HepG2 (cell line): ENCODE measurements around the gene TPX2. TPM values are rescaled to one million over a fixed set of nuclear protein-coding genes. Genes with fewer than 3 reads are reported as not detected.

Experiments used
- CHCHD3 ChIP-seq: sonication (generic); formaldehyde crosslinking; IDR thresholded peaks from 2 replicates; pipeline ENCODE4 v1.8.0; 2022; ENCODE audit warnings: mild to moderate bottlenecking, missing genetic modification reagents, moderate library complexity
- DRAP1 ChIP-seq: IDR thresholded peaks from 2 replicates; pipeline ENCODE4 v1.6.1; 2016; ENCODE audit warnings: missing genetic modification reagents, missing compliant biosample characterization
- MNT ChIP-seq: fragments of 450-650 bp; IDR thresholded peaks from 2 replicates; pipeline ENCODE4 v1.6.1; 2016
- NFE2L1 ChIP-seq: sonication (generic); formaldehyde crosslinking; IDR thresholded peaks from 2 replicates; pipeline ENCODE4 v1.4.0; 2020; ENCODE audit warnings: missing genetic modification reagents, mild to moderate bottlenecking, borderline replicate concordance
- NR1H2 ChIP-seq: sonication (generic); formaldehyde crosslinking; IDR thresholded peaks from 2 replicates; pipeline ENCODE4 v1.8.1; 2022; ENCODE audit warnings: low read depth, missing genetic modification reagents, borderline replicate concordance
- NR2F6 ChIP-seq, 2 experiments: IDR thresholded peaks; 2 replicates each; pipeline ENCODE4 v1.6.1; 2016; ENCODE audit warnings: antibody characterized with exemption in 1 of 2, mild to moderate bottlenecking in 1 of 2
- NRL ChIP-seq: sonication (generic); formaldehyde crosslinking; IDR thresholded peaks from 2 replicates; pipeline ENCODE4 v1.5.0; 2020; ENCODE audit warnings: missing genetic modification reagents, mild to moderate bottlenecking, moderate library complexity, borderline replicate concordance
- TARDBP ChIP-seq: sonication (generic); formaldehyde crosslinking; IDR thresholded peaks from 2 replicates; pipeline ENCODE4 v1.8.0; 2022; ENCODE audit warnings: mild to moderate bottlenecking, missing genetic modification reagents
- TCF7L2 ChIP-seq: IDR thresholded peaks from 2 replicates; pipeline ENCODE4 v1.6.1; 2011; ENCODE audit warnings: mild to moderate bottlenecking, low read depth, low read length, moderate library complexity
- TFDP1 ChIP-seq: IDR thresholded peaks from 2 replicates; pipeline ENCODE4 v1.6.1; 2016; ENCODE audit warnings: missing compliant biosample characterization, missing genetic modification reagents, borderline replicate concordance
- ZBTB34 ChIP-seq: sonication (generic); formaldehyde crosslinking; IDR thresholded peaks from 2 replicates; pipeline ENCODE4 v1.8.0; 2022; ENCODE audit warnings: mild to moderate bottlenecking, missing genetic modification reagents
- ZBTB38 ChIP-seq: sonication (generic); formaldehyde crosslinking; IDR thresholded peaks from 2 replicates; pipeline ENCODE4 v1.5.1; 2020; ENCODE audit warnings: mild to moderate bottlenecking, missing genetic modification reagents
- ZNF3 ChIP-seq: IDR thresholded peaks from 2 replicates; pipeline ENCODE4 v1.7.0; 2017; ENCODE audit warnings: inconsistent platforms
- ZNF556 ChIP-seq: sonication (generic); formaldehyde crosslinking; IDR thresholded peaks from 2 replicates; pipeline ENCODE4 v1.4.0; 2020; ENCODE audit warnings: mild to moderate bottlenecking, missing genetic modification reagents, borderline replicate concordance
- ZNF746 ChIP-seq: sonication (generic); formaldehyde crosslinking; IDR thresholded peaks from 2 replicates; pipeline ENCODE4 v1.8.0; 2022; ENCODE audit warnings: mild to moderate bottlenecking, missing genetic modification reagents
- polyA plus RNA-seq, 8 experiments: library from polyadenylated mRNA; depleted of rRNA in 3 of 8; stranded (reverse) in 7 of 8; unstranded in 1 of 8; fragments of >200 nt; fragmentation: Illumina TruSeq in 4 of 8; extraction: Trizol in 4 of 8; gene quantifications; 2 replicates each; pipeline versions ENCODE4 v1.2.1 to v1.2.3, GENCODE V29; 2011 to 2016; ENCODE audit warnings: low read depth in 4 of 8, missing spikeins in 1 of 8, mixed read lengths in 1 of 8; ENCODE audit not compliant: insufficient read depth in 1 of 8
- total RNA-seq, 5 experiments: library from RNA; depleted of rRNA; stranded (reverse); fragments of >200 nt; fragmentation: Illumina TruSeq; extraction: Trizol; gene quantifications; 2 replicates each; pipeline ENCODE4 v1.2.3, GENCODE V29; 2016; ENCODE audit warnings: low read depth in 1 of 5
- TF ChIP-seq, protein P1 (sequence below): sonication (generic); formaldehyde crosslinking; IDR thresholded peaks from 2 replicates; pipeline ENCODE4 v1.5.1; 2020; ENCODE audit warnings: mild to moderate bottlenecking, missing genetic modification reagents
- TF ChIP-seq, protein P2 (sequence below): sonication (generic); formaldehyde crosslinking; conservative IDR thresholded peaks from 2 replicates; pipeline ENCODE4 v1.8.1; 2023; ENCODE audit warnings: missing genetic modification reagents
- TF ChIP-seq, protein P3 (sequence below): sonication (generic); formaldehyde crosslinking; IDR thresholded peaks from 2 replicates; pipeline ENCODE4 v1.8.0; 2022; ENCODE audit warnings: mild to moderate bottlenecking, missing genetic modification reagents, moderate library complexity

Gene TPX2
- total and polyA plus RNA-seq, 2 of the 13 experiments (the other 11 are each of a cell fraction or from before 2014, with no cell fraction given): 34.3 to 124 TPM

DNA sequence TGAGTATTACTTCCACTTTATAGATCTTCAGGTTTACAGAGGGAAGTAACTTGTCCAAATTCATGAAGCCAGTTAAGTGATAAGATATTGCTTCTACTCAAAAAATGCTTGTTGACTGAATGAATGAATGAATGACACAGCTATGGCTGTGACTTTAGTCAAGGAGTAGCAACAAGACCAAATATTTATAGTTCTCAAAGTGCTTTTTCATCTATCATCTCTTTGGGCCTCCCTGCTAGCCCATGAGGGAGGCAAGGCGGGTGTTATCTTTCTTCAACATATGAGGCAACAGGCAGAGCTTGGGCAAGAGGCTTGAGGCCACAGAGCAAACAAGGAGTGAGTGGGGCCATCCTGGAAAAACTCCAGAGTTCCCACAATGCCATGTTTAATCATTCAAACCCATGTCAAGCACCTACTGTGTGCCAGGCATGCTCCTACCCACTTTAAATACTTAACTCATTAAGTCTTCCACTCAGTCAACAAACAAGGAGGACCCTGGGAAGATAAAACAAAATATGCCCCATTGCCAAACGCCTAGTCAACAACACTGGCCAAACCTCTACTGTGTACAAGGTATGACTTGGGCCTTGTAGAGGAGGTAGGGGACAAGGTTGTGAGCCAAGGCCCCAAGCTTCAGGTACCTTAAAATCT lies 32.4 kb upstream of the TPX2 start (continued):
- TF ChIP-seq, protein P1, sequence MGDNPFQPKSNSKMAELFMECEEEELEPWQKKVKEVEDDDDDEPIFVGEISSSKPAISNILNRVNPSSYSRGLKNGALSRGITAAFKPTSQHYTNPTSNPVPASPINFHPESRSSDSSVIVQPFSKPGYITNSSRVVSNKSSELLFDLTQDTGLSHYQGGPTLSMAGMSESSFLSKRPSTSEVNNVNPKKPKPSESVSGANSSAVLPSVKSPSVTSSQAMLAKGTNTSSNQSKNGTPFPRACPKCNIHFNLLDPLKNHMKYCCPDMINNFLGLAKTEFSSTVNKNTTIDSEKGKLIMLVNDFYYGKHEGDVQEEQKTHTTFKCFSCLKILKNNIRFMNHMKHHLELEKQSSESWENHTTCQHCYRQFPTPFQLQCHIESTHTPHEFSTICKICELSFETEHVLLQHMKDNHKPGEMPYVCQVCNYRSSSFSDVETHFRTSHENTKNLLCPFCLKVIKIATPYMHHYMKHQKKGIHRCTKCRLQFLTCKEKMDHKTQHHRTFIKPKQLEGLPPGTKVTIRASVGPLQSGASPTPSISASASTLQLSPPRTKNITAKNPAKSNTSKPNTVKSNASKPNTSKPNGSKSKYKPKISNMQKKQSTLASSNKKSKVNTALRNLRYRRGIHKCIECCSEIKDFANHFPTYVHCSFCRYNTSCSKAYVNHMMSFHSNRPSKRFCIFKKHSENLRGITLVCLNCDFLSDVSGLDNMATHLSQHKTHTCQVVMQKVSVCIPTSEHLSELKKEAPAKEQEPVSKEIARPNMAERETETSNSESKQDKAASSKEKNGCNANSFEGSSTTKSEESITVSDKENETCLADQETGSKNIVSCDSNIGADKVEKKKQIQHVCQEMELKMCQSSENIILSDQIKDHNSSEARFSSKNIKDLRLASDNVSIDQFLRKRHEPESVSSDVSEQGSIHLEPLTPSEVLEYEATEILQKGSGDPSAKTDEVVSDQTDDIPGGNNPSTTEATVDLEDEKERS (CRISPR knock-in tag): peak; percentile 86; the same call in 1 of the 2 replicates
- TF ChIP-seq ZNF556 (CRISPR knock-in tag): peak; percentile 35; the same call in 1 of the 2 replicates
- TF ChIP-seq TCF7L2: peak; percentile 84
- TF ChIP-seq NR1H2 (CRISPR knock-in tag): no peak
- TF ChIP-seq, protein P2, sequence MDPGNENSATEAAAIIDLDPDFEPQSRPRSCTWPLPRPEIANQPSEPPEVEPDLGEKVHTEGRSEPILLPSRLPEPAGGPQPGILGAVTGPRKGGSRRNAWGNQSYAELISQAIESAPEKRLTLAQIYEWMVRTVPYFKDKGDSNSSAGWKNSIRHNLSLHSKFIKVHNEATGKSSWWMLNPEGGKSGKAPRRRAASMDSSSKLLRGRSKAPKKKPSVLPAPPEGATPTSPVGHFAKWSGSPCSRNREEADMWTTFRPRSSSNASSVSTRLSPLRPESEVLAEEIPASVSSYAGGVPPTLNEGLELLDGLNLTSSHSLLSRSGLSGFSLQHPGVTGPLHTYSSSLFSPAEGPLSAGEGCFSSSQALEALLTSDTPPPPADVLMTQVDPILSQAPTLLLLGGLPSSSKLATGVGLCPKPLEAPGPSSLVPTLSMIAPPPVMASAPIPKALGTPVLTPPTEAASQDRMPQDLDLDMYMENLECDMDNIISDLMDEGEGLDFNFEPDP (CRISPR knock-in tag): no peak
- peak; percentile 94; the same call in 1 of the 2 replicates for TF ChIP-seq TARDBP (CRISPR knock-in tag)
- TF ChIP-seq ZNF3 (CRISPR knock-in tag): peak; percentile 98
- TF ChIP-seq NR2F6 (IDR thresholded peaks at IDR 0.05): peak; percentile 93
- peak; percentile 93 for TF ChIP-seq NR2F6 (CRISPR knock-in tag; IDR thresholded peaks at IDR 0.05)
- peak; percentile 61 for TF ChIP-seq ZBTB34 (CRISPR knock-in tag)
- no peak for TF ChIP-seq NRL (CRISPR knock-in tag)
- TF ChIP-seq CHCHD3 (CRISPR knock-in tag): no peak
- TF ChIP-seq NFE2L1 (CRISPR knock-in tag): no peak
- peak; percentile 66; the same call in 1 of the 2 replicates for TF ChIP-seq DRAP1 (CRISPR knock-in tag)
- peak; percentile 50; the same call in 1 of the 2 replicates for TF ChIP-seq ZBTB38 (CRISPR knock-in tag)
- peak; percentile 97 for TF ChIP-seq ZNF746
- TF ChIP-seq, protein P3, sequence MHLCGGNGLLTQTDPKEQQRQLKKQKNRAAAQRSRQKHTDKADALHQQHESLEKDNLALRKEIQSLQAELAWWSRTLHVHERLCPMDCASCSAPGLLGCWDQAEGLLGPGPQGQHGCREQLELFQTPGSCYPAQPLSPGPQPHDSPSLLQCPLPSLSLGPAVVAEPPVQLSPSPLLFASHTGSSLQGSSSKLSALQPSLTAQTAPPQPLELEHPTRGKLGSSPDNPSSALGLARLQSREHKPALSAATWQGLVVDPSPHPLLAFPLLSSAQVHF: no peak
- TF ChIP-seq TFDP1 (CRISPR knock-in tag): peak; percentile 87; the same call in 1 of the 2 replicates
- TF ChIP-seq MNT: no peak
